KOPT-K1 (cell line): ENCODE results near the gene KIF2A.

Source experiments
- H3K27ac ChIP-seq: fragments of 200-600 bp; sonication (generic); 2 replicates; pipeline ENCODE4 v1.5.1; 2016; ENCODE audit warnings: antibody characterized with exemption, mild to moderate bottlenecking, low read depth, low read length; ENCODE audit not compliant: poor library complexity, severe bottlenecking
- H3K36me3 ChIP-seq: fragments of 200-600 bp; sonication (generic); 2 replicates; pipeline ENCODE4 v1.5.1; 2017; ENCODE audit warnings: antibody characterized with exemption, mild to moderate bottlenecking, low read length, moderate library complexity; ENCODE audit not compliant: insufficient read depth
- H3K9me3 ChIP-seq: fragments of 200-600 bp; sonication (generic); 2 replicates; pipeline ENCODE4 v1.5.1; 2017; ENCODE audit warnings: antibody characterized with exemption, low read length, mild to moderate bottlenecking; ENCODE audit not compliant: insufficient read depth, poor library complexity, severe bottlenecking

Gene KIF2A

DNA sequence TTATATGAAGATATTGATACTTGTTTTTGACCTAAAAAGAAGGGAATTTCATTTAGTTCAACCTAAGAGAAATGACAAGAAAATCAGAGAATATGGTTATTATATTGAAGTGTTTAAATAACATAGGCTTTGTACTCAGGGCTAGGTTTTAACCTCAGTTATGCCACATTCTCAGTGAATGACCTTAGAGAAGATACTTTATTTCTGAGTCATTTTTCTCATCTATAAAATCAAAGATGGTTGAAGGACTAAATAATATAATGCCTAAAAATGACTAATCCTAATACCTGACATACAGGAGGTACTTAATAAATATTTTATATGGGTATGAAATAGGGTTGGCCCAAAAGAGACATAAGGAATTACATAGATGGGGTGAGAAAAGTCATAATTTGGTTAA lies 65.4 kb downstream of the KIF2A start:
- Histone ChIP-seq H3K27ac (no peak overlapping the region), H3K9me3 (no peaks in the 10 kb centered on the region), H3K36me3 (peaks cover 92% of the 10 kb centered on the region)

- Histone ChIP-seq H3K36me3 (peaks cover 91% of the 10 kb centered on the region), H3K9me3 (no peaks in the 10 kb centered on the region), H3K27ac (no peak overlapping the region)
Measured at GRCh38 chr5:62372600-62372999, 66.6 kb downstream of the KIF2A start.

DNA sequence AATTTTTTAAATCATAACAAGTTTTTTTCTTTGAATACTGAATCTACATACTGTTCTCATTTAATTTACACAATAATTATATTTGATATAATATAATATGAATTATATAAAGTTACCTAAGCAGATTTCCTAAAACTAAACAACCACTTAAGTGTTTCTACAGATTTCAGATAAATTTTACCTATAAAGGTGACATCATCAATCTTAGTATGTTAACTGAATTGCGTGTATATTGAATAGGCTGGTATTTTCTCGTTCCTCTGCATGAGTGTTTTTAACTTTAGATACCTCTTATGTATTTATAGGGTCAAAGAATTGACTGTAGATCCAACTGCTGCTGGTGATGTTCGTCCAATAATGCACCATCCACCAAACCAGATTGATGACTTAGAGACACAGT lies 67.4 kb downstream of the KIF2A start:
- Histone ChIP-seq H3K36me3 (peaks cover 92% of the 10 kb centered on the region), H3K27ac (no peak overlapping the region), H3K9me3 (no peaks in the 10 kb centered on the region)

DNA sequence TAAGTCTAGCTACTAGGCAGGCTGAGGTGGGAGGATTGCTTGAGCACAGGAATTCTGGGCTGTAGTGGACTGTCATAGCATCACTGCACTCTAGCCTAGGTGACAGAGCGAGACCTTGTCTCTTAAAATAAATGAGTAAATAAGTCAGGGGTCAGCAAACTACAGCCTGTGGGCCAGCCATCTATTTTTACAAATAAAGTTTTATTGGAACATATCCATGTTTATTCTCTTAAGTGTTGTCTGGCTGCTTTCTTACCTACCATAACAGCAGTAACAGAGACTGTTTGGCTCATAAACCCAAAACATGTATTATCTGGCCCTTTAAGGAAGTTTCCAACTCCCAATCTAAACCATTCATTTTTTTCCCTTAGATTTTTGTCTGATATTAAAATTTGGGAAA lies 68.1 kb downstream of the KIF2A start:
- Histone ChIP-seq H3K9me3 (no peaks in the 10 kb centered on the region), H3K36me3 (peaks cover 92% of the 10 kb centered on the region), H3K27ac (no peak overlapping the region)

DNA sequence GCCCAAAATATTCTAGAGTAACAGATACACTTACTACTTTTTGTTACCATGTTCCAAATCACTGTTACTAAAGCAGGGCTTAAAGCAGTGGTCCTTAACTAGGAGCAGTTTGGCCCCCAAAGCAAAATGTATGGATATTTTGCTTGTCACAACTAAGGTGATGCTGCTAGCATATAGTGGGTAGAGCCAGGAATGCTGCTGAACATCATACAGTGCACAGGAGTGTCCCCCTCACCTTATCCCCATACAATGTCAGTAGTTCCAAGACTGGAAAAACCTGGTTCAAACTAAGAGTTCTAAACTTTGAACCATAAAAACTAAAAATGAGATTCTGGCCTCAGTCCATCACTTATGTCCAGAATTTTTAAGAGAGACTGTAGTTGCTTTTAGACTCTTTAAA lies 69.6 kb downstream of the KIF2A start:
- Histone ChIP-seq H3K9me3 (no peaks in the 10 kb centered on the region), H3K27ac (no peak overlapping the region), H3K36me3 (peaks cover 92% of the 10 kb centered on the region)

GRCh38 chr5:62376064-62376463 lies 70.1 kb downstream of the KIF2A start:
- peaks cover 92% of the 10 kb centered on the region for H3K36me3 ChIP-seq

DNA sequence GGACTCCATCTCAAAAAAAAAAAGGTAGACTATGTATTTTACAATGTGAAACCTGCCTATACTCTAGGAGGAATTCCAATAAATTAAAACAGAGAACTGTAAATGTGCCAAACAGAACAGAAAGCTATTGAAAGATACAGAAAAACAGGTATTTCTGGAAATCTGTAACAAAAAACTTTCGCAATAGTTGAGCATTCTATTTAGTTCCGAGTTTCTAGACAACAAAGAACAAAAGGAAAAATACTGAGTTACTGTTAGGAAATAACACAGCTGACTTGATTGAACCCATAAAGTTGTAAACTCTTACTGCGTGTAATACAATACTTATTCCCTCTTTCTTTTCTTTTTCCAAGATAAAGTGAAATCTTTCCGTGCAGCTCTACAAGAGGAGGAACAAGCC lies 79.1 kb downstream of the KIF2A start:
- Histone ChIP-seq H3K36me3 (peaks cover 99% of the 10 kb centered on the region), H3K27ac (no peak overlapping the region), H3K9me3 (no peaks in the 10 kb centered on the region)

More at GRCh38 chr5:62376064-62376463, 70.1 kb downstream of the KIF2A start:
- H3K27ac ChIP-seq: no peak overlapping the region
- no peaks in the 10 kb centered on the region for H3K9me3 ChIP-seq

DNA sequence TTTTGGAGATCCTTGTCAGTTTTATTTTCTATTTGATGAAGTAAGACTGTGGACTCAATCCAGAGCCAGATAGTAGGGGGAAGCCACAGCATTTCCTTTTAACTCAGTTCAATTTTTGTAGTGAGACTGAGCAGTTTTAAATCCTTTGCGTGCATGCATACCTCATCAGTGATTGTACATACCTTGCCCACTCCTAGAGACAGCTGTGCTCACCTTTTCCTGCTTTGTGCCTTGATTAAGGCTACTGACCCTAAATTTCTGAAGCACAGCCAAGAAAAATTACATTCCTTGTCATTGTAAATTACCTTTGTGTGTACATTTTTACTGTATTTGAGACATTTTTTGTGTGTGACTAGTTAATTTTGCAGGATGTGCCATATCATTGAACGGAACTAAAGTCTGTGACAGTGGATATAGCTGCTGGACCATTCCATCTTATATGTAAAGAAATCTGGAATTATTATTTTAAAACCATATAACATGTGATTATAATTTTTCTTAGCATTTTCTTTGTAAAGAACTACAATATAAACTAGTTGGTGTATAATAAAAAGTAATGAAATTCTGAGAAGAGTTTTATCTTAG lies 79.9 kb downstream of the KIF2A start:
- Histone ChIP-seq H3K9me3 (no peaks in the 10 kb centered on the region), H3K36me3 (peaks cover 99% of the 10 kb centered on the region), H3K27ac (no peak overlapping the region)

GRCh38 chr5:62386824-62387223 lies 80.8 kb downstream of the KIF2A start:
- Histone ChIP-seq H3K9me3 (no peaks in the 10 kb centered on the region), H3K27ac (no peak overlapping the region), H3K36me3 (peaks cover 99% of the 10 kb centered on the region)

GRCh38 chr5:62395210-62395950 lies 89.4 kb downstream of the KIF2A start:
- Histone ChIP-seq H3K9me3 (no peaks in the 10 kb centered on the region), H3K36me3 (peaks cover 98% of the 10 kb centered on the region), H3K27ac (no peak overlapping the region)

GRCh38 chr5:62403411-62404250 lies 97.6 kb downstream of the KIF2A start, which contains the start of gene DIMT1:
Gene DIMT1 (minus strand): TSS chr5:62403905. CDS start chr5:62403772, 133 bp downstream.
- peak within 1 kb of the TSS; percentile 83 for H3K27ac ChIP-seq
- peaks cover 34% of the 10 kb centered on the region for H3K36me3 ChIP-seq
- no peaks in the 10 kb centered on the region for H3K9me3 ChIP-seq

- Histone ChIP-seq H3K9me3 (no peaks in the 10 kb centered on the region), H3K27ac (peak within 1 kb of the TSS; percentile 58), H3K36me3 (peaks cover 10% of the 10 kb centered on the region; the same call in 1 of the 2 replicates)
Measured at GRCh38 chr5:62412549-62413329, 106.7 kb downstream of the KIF2A start, which contains the start of gene IPO11. Gene IPO11 (plus strand): TSS chr5:62412763. CDS start chr5:62437280, 24,517 bp downstream.

DNA sequence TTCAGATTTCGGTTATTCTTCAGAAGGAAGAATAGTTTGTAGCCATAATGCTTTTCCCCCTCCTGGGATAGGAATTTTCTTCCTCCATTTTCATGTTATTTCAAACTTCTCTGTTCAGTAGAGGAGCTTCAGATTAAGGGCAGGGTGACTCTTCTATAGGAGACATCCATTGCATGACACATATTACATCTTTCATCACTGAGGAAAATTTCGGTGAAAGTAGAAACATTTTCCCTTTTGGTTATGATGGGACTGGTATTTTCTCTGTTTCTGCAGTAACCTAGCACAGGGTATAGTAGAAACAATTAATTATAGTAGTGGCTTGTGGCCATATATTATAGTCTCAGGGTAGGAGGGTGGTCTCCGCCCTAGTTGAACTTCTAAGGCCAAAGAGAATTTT lies 107.7 kb downstream of the KIF2A start:
- Histone ChIP-seq H3K36me3 (peaks cover 19% of the 10 kb centered on the region; the same call in 1 of the 2 replicates), H3K9me3 (no peaks in the 10 kb centered on the region), H3K27ac (peak overlapping the region; percentile 58)

DNA sequence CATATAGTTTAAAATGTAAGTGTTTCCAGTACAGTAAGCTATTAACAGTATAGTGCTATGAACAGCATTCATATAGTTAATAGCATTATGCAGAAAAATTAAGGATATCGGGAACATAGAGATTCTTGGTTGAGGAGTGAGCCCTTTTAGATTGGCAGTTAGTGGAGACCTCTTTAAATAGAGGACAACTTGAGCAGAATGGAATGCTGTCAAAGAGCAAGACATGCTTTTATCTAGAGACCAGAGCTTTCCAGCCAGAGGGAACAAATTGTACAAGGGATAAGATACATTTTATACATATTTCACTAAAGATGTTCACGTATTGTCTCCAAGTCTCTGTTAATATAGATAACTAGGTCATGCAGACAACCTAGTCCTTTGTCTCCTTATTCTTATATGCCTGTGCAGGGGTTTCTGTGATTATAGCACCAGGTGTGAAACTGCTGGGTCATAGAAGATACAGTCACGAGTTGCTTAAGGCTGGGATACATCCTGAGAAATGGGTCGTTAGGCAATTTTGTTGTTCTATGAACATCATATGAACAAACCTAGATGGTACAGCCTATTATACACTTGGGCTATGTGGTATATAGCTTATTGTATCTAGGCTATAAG lies 112.6 kb downstream of the KIF2A start:
- no peaks in the 10 kb centered on the region for H3K9me3 ChIP-seq
- H3K27ac ChIP-seq: no peak overlapping the region
- peaks cover 22% of the 10 kb centered on the region; the same call in 1 of the 2 replicates for H3K36me3 ChIP-seq
